Liver (tissue), 9 donors: Measurements from ENCODE around the gene CPLX1. TPM values are rescaled to one million over a fixed set of nuclear protein-coding genes. Genes with fewer than 3 reads are reported as not detected.

Experiments used
- DNase-seq: peaks from one replicate; pipeline ENCODE4 v3.0.0-alpha.2; 2017; ENCODE audit warnings: low spot score
- H3K27ac ChIP-seq, 2 donors: one replicate each; pipeline ENCODE4 v1.7.0; 2013; ENCODE audit warnings: inconsistent platforms in 2 of 2, low read length in 2 of 2, control low read depth in 1 of 2, low read depth in 1 of 2, mild to moderate bottlenecking in 1 of 2
- H3K27me3 ChIP-seq, 4 donors: one replicate each; pipeline versions ENCODE4 v1.6.1 to v1.7.0; 2013; ENCODE audit warnings: low read length in 3 of 4, inconsistent platforms in 1 of 4, mild to moderate bottlenecking in 1 of 4, moderate library complexity in 1 of 4; ENCODE audit not compliant: control insufficient read depth in 4 of 4, insufficient read depth in 4 of 4
- H3K36me3 ChIP-seq, 4 donors: one replicate each; pipeline versions ENCODE4 v1.6.1 to v1.7.0; 2013; ENCODE audit warnings: low read length in 3 of 4, mild to moderate bottlenecking in 3 of 4, low read depth in 1 of 4, moderate library complexity in 1 of 4; ENCODE audit not compliant: control insufficient read depth in 4 of 4, insufficient read depth in 3 of 4
- H3K4me1 ChIP-seq, 4 donors: one replicate each; pipeline versions ENCODE4 v1.6.1 to v1.7.0; 2013; ENCODE audit warnings: low read length in 3 of 4, mild to moderate bottlenecking in 3 of 4, moderate library complexity in 1 of 4; ENCODE audit not compliant: control insufficient read depth in 4 of 4, insufficient read depth in 4 of 4
- H3K4me3 ChIP-seq, 3 donors: one replicate each; pipeline versions ENCODE4 v1.6.1 to v1.7.0; 2013; ENCODE audit warnings: low read length in 3 of 3, control low read depth in 1 of 3, low read depth in 1 of 3, mild to moderate bottlenecking in 1 of 3
- H3K9ac ChIP-seq, 2 donors: one replicate each; pipeline ENCODE4 v1.7.0; 2013; ENCODE audit warnings: low read length in 2 of 2, mild to moderate bottlenecking in 2 of 2, moderate library complexity in 2 of 2, control low read depth in 1 of 2, low read depth in 1 of 2
- H3K9me3 ChIP-seq, 4 donors: one replicate each; pipeline versions ENCODE4 v1.6.1 to v1.7.0; 2013; ENCODE audit warnings: low read length in 3 of 4; ENCODE audit not compliant: control insufficient read depth in 4 of 4
- ATF3 ChIP-seq: IDR thresholded peaks from 2 replicates; pipeline ENCODE4 v1.6.1; 2016; ENCODE audit warnings: antibody characterized with exemption
- CTCF ChIP-seq: fragments of 150-350 bp; IDR thresholded peaks from 2 replicates; pipeline ENCODE4 v1.5.1; 2017; ENCODE audit warnings: improper control_type of control experiment, low read depth, low read length; ENCODE audit not compliant: missing input control
- EGR1 ChIP-seq, 2 donors: IDR thresholded peaks; 2 replicates each; pipeline ENCODE4 v1.6.1; 2016 to 2018; ENCODE audit warnings: antibody characterized with exemption in 2 of 2, low read depth in 2 of 2
- FOXA1 ChIP-seq: IDR thresholded peaks from 2 replicates; pipeline ENCODE4 v1.6.1; 2016; ENCODE audit warnings: antibody characterized with exemption
- FOXA2 ChIP-seq: IDR thresholded peaks from 2 replicates; pipeline ENCODE4 v1.6.1; 2016; ENCODE audit warnings: antibody characterized with exemption
- GABPA ChIP-seq, 2 donors: IDR thresholded peaks in 1 of 2; conservative IDR thresholded peaks in 1 of 2; 2 replicates each; pipeline ENCODE4 v1.6.1; 2016; ENCODE audit warnings: antibody characterized with exemption in 2 of 2, mild to moderate bottlenecking in 1 of 2, moderate library complexity in 1 of 2
- HNF4A ChIP-seq, 2 donors: conservative IDR thresholded peaks; 2 replicates each; pipeline ENCODE4 v1.6.1; 2016; ENCODE audit warnings: antibody characterized with exemption in 2 of 2, mild to moderate bottlenecking in 2 of 2
- HNF4G ChIP-seq: IDR thresholded peaks from 2 replicates; pipeline ENCODE4 v1.6.1; 2016; ENCODE audit warnings: antibody characterized with exemption
- JUND ChIP-seq, 2 donors: IDR thresholded peaks; 2 replicates each; pipeline ENCODE4 v1.6.1; 2016; ENCODE audit warnings: antibody characterized with exemption in 2 of 2
- MAX ChIP-seq: IDR thresholded peaks from 2 replicates; pipeline ENCODE4 v1.6.1; 2016; ENCODE audit warnings: antibody characterized with exemption
- NR2F2 ChIP-seq: IDR thresholded peaks from 2 replicates; pipeline ENCODE4 v1.6.1; 2016; ENCODE audit warnings: antibody characterized with exemption
- RAD21 ChIP-seq, 2 donors: IDR thresholded peaks; 2 replicates each; pipeline ENCODE4 v1.6.1; 2016; ENCODE audit warnings: antibody characterized with exemption in 2 of 2, mild to moderate bottlenecking in 2 of 2
- REST ChIP-seq: IDR thresholded peaks from 2 replicates; pipeline ENCODE4 v1.6.1; 2016; ENCODE audit warnings: antibody characterized with exemption, mild to moderate bottlenecking
- RXRA ChIP-seq, 2 donors: IDR thresholded peaks; 2 replicates each; pipeline ENCODE4 v1.6.1; 2017 to 2018; ENCODE audit warnings: antibody characterized with exemption in 2 of 2, mild to moderate bottlenecking in 1 of 2
- SP1 ChIP-seq: IDR thresholded peaks from 2 replicates; pipeline ENCODE4 v1.6.1; 2018; ENCODE audit warnings: antibody characterized with exemption, mild to moderate bottlenecking
- TAF1 ChIP-seq: conservative IDR thresholded peaks from 2 replicates; pipeline ENCODE4 v1.6.1; 2016; ENCODE audit warnings: antibody characterized with exemption, mild to moderate bottlenecking
- YY1 ChIP-seq: IDR thresholded peaks from 2 replicates; pipeline ENCODE4 v1.6.1; 2016; ENCODE audit warnings: antibody characterized with exemption, mild to moderate bottlenecking
- ZBTB33 ChIP-seq: IDR thresholded peaks from 2 replicates; pipeline ENCODE4 v1.6.1; 2016; ENCODE audit warnings: antibody characterized with exemption
- WGBS: extraction: QIAGEN DNeasy Blood & Tissue Kit; methylation state at CpG from one replicate; pipeline ENCODE4 v1.1.7; 2013; 5-methylcytosine and 5-hydroxymethylcytosine counted together
- polyA plus RNA-seq, 2 donors: library from polyadenylated mRNA; stranded (reverse) in 1 of 2; unstranded in 1 of 2; fragments of 200-250 nt in 1 of 2; fragments of >200 nt in 1 of 2; fragmentation: Nextera tagmentation in 1 of 2; extraction: Ambion mirVana in 1 of 2; gene quantifications; one replicate each; pipeline versions ENCODE4 v1.2.1 to v1.2.3, GENCODE V29; 2013 to 2015
- total RNA-seq, 2 donors: library from RNA; depleted of rRNA; stranded (reverse); fragments of >200 nt; gene quantifications; one replicate each; pipeline ENCODE4 v1.2.3, GENCODE V29; 2014
- donor health status: healthy.
- donor health status: healthy.
- donor health status: healthy.
- donor health status: healthy.
- donor health status: healthy.

Gene CPLX1
- total and polyA plus RNA-seq, 4 donors: 0.14 to 2.8 (median 0.80) TPM

- 54% methylated on average over 57 of the region's 57 CpGs for WGBS
- no peaks in the 10 kb centered on the region for H3K27me3 ChIP-seq
- no peak overlapping the region for H3K27ac ChIP-seq
- no peaks in the 10 kb centered on the region for H3K9me3 ChIP-seq
- H3K9ac ChIP-seq: no peak overlapping the region
- TF ChIP-seq CTCF: no peak
- no peak for TF ChIP-seq EGR1 (IDR thresholded peaks at IDR 0.05; ENCODE audit: low read depth in 2 of 2)
- no peak for TF ChIP-seq TAF1
- no peak for TF ChIP-seq ZBTB33
- no peak for TF ChIP-seq GABPA (IDR thresholded peaks at IDR 0.05 in 1 of 2, conservative IDR thresholded peaks at IDR 0.05 in 1 of 2)
- TF ChIP-seq YY1: no peak
- TF ChIP-seq SP1: no peak
- no peak for TF ChIP-seq FOXA2
- no peak for TF ChIP-seq MAX
- no peak for TF ChIP-seq NR2F2
- no peak for TF ChIP-seq RAD21 (IDR thresholded peaks at IDR 0.05)
- TF ChIP-seq HNF4A (conservative IDR thresholded peaks at IDR 0.05): no peak
- no peak for TF ChIP-seq JUND (IDR thresholded peaks at IDR 0.05)
- TF ChIP-seq FOXA1: no peak
- TF ChIP-seq ATF3: no peak
- no peak for TF ChIP-seq REST
- no peak for TF ChIP-seq HNF4G
- TF ChIP-seq RXRA (IDR thresholded peaks at IDR 0.05): no peak
- no peak for DNase-seq
- H3K4me1 ChIP-seq: peaks cover 12 to 42% (median 29%) of the 10 kb centered on the region in 4 donors
- H3K4me3 ChIP-seq: peak overlapping the region in 1 of 3 donors; percentile 13
- no peaks in the 10 kb centered on the region for H3K36me3 ChIP-seq
These were observed 40.4 kb downstream of the CPLX1 start for GRCh38 chr4:785332-786073.
